CD4-positive, alpha-beta T cell treated with Interleukin-17A for 1 hour (primary cell): ENCODE data around the gene NPLOC4.

Source experiments
- DNase-seq: peaks from one replicate; pipeline ENCODE4 v3.0.0-alpha.2; 2020

Gene NPLOC4

GRCh38 chr17:81660441-81660840 lies 23.5 kb upstream of the NPLOC4 start:
- DNase-seq, result no peak

GRCh38 chr17:81659038-81659437 lies 22.1 kb upstream of the NPLOC4 start:
- DNase-seq, result no peak

- DNase-seq, result no peak
Measured at GRCh38 chr17:81656835-81657234, 19.9 kb upstream of the NPLOC4 start.

GRCh38 chr17:81656118-81656743 lies 19.3 kb upstream of the NPLOC4 start, which contains the start of gene PDE6G:
TSS of gene PDE6G (minus strand) at chr17:81656542. CDS start at chr17:81653305, 3,237 bp downstream.
- DNase-seq, result no peak

GRCh38 chr17:81655378-81656117 lies 18.6 kb upstream of the NPLOC4 start:
- no peak for DNase-seq

GRCh38 chr17:81652906-81653771 lies 16.2 kb upstream of the NPLOC4 start:
- no peak for DNase-seq

GRCh38 chr17:81651692-81652091 lies 14.8 kb upstream of the NPLOC4 start:
- no peak for DNase-seq

GRCh38 chr17:81650951-81651350 lies 14.0 kb upstream of the NPLOC4 start:
- no peak for DNase-seq

GRCh38 chr17:81648707-81649085 lies 11.8 kb upstream of the NPLOC4 start:
- no peak for DNase-seq

GRCh38 chr17:81648013-81648706 lies 11.2 kb upstream of the NPLOC4 start:
- no peak for DNase-seq

- no peak for DNase-seq
Measured at GRCh38 chr17:81647640-81648012, 10.7 kb upstream of the NPLOC4 start.

- DNase-seq, result no peak
Measured at GRCh38 chr17:81646869-81647600, 10.1 kb upstream of the NPLOC4 start.

GRCh38 chr17:81644976-81645952 lies 8.4 kb upstream of the NPLOC4 start:
- no peak for DNase-seq

GRCh38 chr17:81644496-81644895 lies 7.6 kb upstream of the NPLOC4 start:
- no peak for DNase-seq

- DNase-seq, result no peak
Measured at GRCh38 chr17:81641825-81642489, 5.0 kb upstream of the NPLOC4 start.

- no peak for DNase-seq
Measured at GRCh38 chr17:81640011-81640410, 3.1 kb upstream of the NPLOC4 start.

GRCh38 chr17:81638683-81639082 lies 1.8 kb upstream of the NPLOC4 start:
- no peak for DNase-seq

GRCh38 chr17:81635973-81636504 lies 873 bp downstream of the NPLOC4 start:
- no peak for DNase-seq

GRCh38 chr17:81635431-81635830 lies 1.5 kb downstream of the NPLOC4 start:
- DNase-seq, result no peak

GRCh38 chr17:81631482-81631881 lies 5.4 kb downstream of the NPLOC4 start:
- DNase-seq, result no peak
